Cardiac septum (tissue), 1 donor: ENCODE results near the gene ITPK1. TPM values are rescaled to one million over a fixed set of nuclear protein-coding genes. Genes with fewer than 3 reads are reported as not detected.

Source experiments
- DNase-seq: peaks from one replicate; pipeline ENCODE4 v3.0.0-alpha.2; 2020; ENCODE audit warnings: low spot score
- intact Hi-C: fragments of 100-400 bp; cut with DNase I; formaldehyde crosslinking; loops from one replicate; pipeline ENCODE4 v1.14.0; 2022
- total RNA-seq: library from RNA; stranded (reverse); fragmentation: NEBNext Ultra II Directional; extraction: Animal tissue kit (Norgen Biotek cat#: 25700); gene quantifications from one replicate; pipeline ENCODE4 v1.2.1, GENCODE V29; 2021
- donor health status: DM: no; HTN: no; CAD: no.

The ITPK1 gene
- total RNA-seq, 1 donor from 2014 or later = 77.1 TPM

GRCh38 chr14:93008381-93008780, 107.3 kb downstream of the ITPK1 start:
- intact Hi-C loops = no loop called here
- DNase-seq = no peak

GRCh38 chr14:93007225-93007997, 108.3 kb downstream of the ITPK1 start:
- DNase-seq = peak; percentile 81
- intact Hi-C loops = no loop called here

- no peak for DNase-seq
- intact Hi-C loops = no loop called here
Measured at GRCh38 chr14:93006567-93007051, 109.1 kb downstream of the ITPK1 start.

GRCh38 chr14:93005838-93006237, 109.9 kb downstream of the ITPK1 start:
- DNase-seq = no peak
- intact Hi-C loops = no loop called here

- no peak for DNase-seq
- intact Hi-C loops = no loop called here
Measured at GRCh38 chr14:93005135-93005813, 110.5 kb downstream of the ITPK1 start.

- no peak for DNase-seq
- intact Hi-C loops = no loop called here
Measured at GRCh38 chr14:93004699-93005082, 111.0 kb downstream of the ITPK1 start.

- intact Hi-C loops = no loop called here
- DNase-seq = no peak
Measured at GRCh38 chr14:93003945-93004698, 111.6 kb downstream of the ITPK1 start.

GRCh38 chr14:93002851-93003298, 112.8 kb downstream of the ITPK1 start:
- intact Hi-C loops = no loop called here
- no peak for DNase-seq

- intact Hi-C loops = no loop called here
- DNase-seq = no peak
Measured at GRCh38 chr14:93002049-93002448, 113.7 kb downstream of the ITPK1 start.

- no peak for DNase-seq
- intact Hi-C loops = no loop called here
Measured at GRCh38 chr14:92998946-92999345, 116.8 kb downstream of the ITPK1 start.

GRCh38 chr14:92997343-92998061, 118.2 kb downstream of the ITPK1 start:
- intact Hi-C loops = no loop called here
- no peak for DNase-seq

GRCh38 chr14:92995620-92996019, 120.1 kb downstream of the ITPK1 start:
- intact Hi-C loops = no loop called here
- no peak for DNase-seq

GRCh38 chr14:92994942-92995341, 120.8 kb downstream of the ITPK1 start:
- no peak for DNase-seq
- intact Hi-C loops = no loop called here

- DNase-seq = no peak
- intact Hi-C loops = no loop called here
Measured at GRCh38 chr14:92994131-92994676, 121.5 kb downstream of the ITPK1 start.

GRCh38 chr14:92993302-92993701, 122.4 kb downstream of the ITPK1 start:
- DNase-seq = no peak
- intact Hi-C loops = no loop called here

GRCh38 chr14:92991536-92991935, 124.2 kb downstream of the ITPK1 start:
- intact Hi-C loops = no loop called here
- DNase-seq = no peak

GRCh38 chr14:92990456-92991430, 125.0 kb downstream of the ITPK1 start:
- DNase-seq = no peak
- intact Hi-C loops = no loop called here
